GM19395 (cell line): ENCODE results near the gene TRIM28.

Experiments
- ATAC-seq: cut with Tn5 transposase; IDR thresholded peaks from one replicate; pipeline ENCODE4 v1.9.1; 2021; ENCODE audit warnings: mild to moderate bottlenecking, moderate library complexity; ENCODE audit not compliant: unreplicated experiment

Gene TRIM28

DNA sequence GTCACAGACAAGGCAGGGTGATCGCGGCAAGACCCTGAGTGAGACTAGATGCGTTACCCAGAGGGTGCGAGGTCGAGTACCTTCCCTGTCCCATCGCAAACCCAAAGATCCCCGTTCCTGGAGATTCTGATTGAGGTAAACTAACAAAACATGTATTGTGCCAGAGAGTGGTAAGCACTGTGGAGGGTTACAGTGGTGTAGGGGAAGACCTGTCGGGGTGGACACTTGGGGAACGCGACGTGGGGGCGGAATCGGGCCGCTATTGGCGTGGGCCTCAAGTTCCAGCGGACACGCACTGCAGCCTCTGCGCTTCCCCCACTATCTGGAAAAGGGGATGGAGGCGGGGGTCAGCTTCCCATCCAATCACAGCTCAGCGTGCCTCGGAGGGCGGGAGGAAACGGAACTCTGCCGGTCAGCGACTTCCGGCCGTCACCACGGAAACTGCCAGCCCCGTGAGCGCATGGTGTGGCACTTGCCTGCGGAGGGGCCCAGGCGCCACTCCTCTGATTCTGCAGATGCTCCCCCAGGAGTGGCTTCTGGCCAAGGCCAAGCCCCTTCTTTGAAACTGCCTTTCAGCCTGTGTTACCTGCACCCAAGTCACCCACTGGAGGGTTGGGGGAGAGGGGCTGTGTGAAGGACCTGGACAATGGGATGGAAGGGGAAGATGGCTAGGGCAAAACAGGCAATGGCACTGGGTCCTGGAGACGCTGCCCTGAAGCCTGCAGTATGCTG lies 15.6 kb downstream of the TRIM28 start:
- peak; percentile 31 for ATAC-seq

DNA sequence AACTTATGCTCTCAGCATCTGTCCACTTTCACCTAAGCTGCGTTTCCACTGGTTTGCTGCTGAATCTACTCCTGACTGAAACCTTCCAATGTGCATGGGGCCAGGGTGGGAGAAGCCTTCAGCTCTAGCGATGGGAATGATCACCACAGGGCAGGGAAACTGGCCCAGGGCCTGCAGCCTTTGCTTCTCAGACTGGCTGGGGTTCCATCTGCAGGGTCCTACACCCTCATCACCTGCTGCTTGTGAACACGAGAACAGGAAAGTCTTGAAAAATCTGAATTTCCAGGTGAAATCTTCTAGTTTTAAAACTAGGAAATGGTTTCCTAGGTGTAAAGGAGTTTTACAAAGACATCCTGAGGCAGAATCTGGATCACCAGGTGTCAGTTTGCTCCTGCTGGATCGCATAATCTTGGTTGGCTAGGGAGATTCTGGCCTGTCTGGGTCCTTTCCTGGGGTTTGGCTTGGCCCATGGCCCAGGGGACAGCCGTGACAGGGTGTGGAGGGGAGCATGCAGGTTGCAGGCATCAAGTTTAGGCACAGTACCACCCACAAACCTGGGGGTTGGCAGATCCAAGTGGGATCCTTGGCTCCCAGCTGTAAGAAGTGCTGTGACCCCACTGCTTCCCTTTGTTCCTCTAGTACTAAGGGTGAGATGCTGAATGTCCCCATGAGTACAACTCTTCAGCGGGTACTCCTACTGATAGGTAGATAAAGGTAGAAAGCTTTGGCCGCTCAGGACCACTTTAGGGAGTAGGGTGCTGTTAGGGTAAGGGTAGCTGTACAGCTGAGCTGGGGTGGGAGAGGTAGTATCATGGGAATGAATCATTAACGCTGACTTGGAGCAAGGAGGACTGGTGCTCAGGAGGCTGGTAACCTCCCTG lies 16.4 kb downstream of the TRIM28 start:
- ATAC-seq = no peak

DNA sequence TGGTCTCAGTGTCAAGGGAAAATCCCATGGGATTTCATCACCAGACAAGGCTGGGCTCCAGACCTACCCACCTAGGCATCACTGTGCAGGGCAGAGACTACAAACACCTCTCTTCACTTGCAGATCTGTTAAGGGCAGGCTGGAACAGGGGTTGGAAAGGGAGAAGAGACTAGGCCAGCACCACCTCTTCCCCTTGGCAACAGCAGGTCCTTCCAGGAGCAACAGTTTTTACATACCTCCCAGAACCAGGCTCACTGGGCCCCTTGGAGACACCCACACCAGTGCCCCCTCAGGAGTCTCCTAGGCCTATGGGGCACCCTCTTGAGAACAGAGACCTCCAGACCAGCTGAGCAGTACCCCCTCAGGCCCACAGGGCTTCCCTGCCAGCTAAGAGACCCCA lies 17.1 kb downstream of the TRIM28 start:
- no peak for ATAC-seq

GRCh38 chr19:58561373-58562121 lies 17.7 kb downstream of the TRIM28 start:
- ATAC-seq = no peak

- no peak for ATAC-seq
Measured at GRCh38 chr19:58562122-58563033, 18.5 kb downstream of the TRIM28 start.

DNA sequence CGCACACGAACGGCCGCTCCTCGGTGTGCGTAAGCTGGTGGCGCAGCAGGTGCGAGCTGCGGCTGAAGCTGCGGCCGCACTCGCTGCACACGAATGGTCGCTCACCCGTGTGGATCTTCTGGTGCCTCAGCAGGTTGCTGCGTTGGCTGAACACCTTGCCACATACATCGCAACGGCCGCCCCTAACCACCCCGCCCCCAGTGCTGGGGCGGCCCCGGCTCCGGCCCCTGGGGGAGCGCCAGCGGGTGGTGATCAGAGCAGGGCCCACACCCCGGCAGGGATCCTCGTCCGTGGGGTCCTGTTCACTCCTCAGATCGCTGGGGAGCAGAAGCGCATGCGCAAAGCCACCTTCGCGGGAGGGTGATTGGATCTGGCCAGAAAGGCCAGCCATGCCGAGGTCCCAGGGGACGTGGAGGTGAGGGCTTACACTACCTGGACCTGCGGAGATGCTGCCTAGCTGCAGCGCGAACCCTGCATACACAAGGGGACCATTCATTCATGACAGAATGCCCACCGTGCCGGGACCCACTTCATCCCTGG lies 19.2 kb downstream of the TRIM28 start:
- no peak for ATAC-seq

- ATAC-seq = no peak
Measured at GRCh38 chr19:58563823-58564222, 20.0 kb downstream of the TRIM28 start.

DNA sequence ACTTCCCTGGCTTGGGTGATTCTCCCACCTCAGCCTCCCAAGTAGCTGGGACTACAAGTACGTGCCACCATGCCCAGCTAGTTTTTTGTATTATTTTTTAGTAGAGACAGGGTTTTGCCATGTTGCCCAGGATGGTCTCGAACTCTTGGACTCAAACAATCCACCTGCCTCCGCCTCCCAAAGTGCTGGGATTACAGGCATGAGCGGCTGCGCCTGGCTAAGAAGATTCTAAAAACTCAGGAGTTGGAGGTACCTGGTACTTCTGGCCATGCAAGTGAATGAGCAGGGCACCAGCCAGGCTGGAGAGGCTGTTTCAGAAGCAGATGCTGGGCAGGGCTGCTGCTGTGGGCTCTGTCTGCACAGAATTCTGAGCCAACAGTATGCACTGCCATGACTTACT lies 23.1 kb downstream of the TRIM28 start:
- no peak for ATAC-seq

GRCh38 chr19:58568453-58569130 lies 24.7 kb downstream of the TRIM28 start:
- ATAC-seq = no peak

DNA sequence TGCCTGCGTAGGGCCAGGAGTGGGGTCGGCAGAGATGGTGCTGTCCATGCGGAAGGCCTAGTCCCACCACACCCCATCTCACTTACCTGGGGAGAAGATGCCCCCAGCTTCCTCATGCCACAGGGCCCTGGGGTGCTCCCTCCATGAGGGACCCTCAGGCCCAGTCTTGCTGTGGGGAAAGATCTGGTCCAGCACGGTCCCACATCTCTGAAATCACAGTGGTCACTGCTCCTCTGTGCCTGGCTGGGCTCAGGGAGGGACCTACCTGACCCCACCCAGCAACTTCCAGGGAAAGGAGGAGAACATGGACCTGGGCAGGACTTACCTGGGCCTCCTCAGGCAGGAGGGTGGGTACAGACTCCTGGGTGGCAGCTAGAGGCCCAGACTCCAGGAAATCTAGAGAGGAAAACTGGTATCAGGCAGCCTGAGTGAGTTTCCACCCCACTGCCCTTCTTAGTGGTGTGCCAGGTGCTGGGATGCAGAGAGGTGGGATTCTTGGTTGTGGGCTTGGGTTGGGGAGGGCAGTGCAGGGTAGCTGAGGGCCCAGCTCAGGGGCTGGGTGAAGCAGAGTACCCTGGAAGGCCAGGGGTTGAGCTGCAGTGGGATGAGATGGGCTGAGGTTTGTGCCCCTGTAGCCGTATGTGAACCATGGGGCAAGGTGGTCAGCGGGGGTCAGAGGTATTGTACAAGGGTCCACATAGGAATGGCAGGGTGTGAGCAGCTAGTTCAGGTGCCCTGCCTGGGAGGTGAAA lies 25.5 kb downstream of the TRIM28 start:
- no peak for ATAC-seq

DNA sequence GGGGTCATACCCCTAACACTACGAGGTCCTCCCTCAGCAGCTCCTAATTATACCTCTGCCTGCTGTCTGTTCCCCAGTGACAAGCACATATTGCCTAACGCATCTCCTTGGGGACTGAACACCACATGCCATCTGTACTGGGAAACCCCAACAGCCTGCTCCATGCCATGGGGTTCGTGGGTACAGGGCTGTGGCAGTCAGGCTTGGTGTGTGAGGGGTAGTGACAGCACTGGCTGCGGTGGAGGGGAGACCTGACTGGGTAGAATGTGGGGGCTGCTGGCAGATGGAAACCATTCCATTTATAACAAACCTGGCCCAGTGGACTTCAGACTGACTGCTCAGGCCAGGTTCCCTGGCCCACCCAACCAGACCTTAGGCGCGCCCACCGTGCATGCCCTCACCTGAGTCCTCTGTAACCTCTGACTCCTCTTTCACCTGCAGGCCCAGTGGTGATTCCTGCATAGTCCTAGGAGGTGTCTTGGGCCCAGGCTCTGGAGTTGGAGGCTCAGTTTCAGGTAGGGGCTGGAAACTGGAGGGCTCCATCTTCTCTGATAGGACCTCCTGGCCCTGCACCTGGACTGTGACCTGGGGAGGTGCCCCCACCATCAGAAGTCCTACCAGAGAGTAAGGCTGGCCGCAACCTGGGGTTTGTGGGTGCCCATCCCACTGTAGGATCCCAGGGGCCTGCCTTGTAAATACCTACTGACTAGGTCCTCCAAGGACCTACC lies 26.2 kb downstream of the TRIM28 start:
- no peak for ATAC-seq

DNA sequence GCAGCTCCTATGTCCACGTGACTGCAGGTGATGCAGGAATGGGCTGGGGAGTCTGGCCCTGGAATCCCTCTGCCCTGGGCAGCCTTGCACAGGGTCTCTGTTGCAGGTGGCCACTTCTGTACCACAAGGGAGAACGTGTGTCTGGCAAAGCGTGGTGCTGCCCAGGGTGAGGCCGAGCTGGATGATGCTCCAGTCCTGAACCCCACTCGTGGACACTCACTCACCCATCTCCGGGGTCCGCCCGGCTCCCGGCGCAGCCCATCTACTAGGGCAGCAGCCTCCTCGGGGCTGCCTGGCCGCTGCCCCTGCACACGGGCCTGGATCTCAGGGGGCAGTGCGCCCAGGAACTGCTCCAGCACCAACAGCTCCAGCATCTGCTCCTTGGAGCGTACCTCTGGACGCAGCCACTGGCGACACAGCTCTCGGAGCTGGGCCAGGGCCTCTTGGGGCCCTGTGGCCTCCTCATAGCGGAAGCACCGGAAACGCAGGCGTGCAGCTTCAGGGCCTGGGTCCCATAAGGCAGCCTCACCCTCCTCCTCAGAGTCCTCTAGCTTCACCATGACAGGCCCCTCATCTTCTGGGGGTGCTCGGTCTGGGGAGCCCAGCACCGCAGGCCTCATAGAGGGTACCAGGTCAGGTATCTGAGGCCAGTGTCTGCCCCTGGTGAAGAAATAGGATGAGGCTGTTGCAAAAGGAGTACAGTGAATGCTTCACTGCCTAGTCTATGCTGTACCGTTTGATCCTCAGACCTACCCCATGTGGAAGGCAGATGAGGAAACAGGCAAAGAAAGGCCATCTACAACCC lies 27.1 kb downstream of the TRIM28 start:
- no peak for ATAC-seq

- no peak for ATAC-seq
Measured at GRCh38 chr19:58571575-58571947, 27.7 kb downstream of the TRIM28 start.

DNA sequence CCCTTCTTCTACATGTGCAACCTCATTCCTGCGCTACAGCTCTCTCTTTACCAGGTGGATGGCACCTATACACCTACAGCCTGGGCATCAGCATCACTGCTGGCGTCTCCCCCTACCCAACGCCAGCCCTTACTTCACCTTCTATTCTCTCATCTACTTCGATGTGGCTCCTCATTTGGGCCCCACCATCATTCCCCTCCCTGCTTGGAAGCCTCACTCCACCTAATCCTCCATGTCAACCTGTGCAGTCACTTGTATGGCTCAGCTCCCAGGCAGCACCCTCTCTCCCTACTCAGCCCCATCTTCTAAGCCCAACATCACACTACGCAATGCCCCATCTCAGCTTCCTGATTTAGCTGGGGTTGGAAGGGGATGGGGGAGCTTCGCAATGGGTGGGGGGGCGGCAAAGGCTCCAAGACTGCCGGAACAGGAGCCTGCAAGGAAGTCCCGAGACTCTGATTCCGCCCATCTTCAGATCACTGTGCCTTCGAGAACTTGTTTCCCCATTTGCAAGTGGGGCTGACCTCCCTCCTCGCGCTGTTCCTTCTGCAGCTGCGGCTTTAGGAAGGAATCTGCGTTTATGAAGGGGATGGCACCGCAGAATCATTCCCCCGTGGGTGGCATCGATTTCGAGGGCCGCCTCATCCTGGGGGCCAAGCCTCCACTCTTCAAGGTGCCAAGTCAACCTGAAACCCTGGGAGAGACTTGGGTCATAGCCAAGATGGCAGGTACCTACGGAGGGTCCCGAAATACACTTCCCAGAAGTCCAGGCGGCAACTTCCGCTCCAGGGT lies 28.4 kb downstream of the TRIM28 start:
- ATAC-seq = no peak

DNA sequence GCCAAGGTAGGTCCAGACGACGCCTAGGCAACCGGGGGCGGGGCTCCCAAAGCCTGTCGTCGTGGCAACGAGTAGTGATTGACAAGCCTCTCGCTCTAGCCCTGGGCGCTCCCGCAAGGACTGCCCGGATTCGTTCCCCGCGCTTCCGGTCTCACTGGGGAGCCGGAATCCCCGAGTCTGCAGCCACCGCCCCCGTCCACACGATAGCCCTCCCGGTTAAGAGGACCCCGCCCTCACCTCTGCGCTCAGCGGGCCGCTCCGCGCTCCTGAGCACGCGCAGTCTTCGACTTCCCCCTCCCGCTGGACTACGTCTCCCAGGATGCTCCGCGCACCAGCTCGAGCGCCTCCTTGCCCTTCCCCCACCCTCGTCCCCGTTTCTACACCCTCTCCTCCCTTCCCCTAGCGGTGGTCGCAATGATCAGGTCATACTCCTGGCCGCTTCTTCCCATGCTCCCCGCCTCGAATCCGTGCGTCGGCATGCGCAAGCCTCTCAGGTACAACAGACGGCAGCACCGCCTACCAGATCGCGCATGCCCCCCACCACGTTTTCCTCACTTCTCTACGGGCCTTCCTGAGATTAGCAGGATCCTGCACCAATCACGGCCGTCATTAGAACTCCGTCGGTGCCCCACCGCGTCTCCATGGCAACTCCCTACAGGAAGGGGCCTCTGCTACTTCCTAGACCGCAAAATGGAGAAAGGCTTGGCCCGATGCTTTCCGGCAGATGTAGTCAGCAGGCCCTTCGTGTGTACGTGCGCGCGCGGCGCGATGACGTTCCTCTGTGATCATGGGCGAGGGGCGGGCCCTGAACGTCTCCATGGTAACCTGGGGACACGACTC lies 29.2 kb downstream of the TRIM28 start, which contains the start of gene MZF1:
Gene MZF1 (minus strand): TSS at position 518 of the 840 bp plus-strand sequence. CDS start 1,946 bp downstream, outside the sequence.
- ATAC-seq = peak; percentile 61
